Right lobe of liver (tissue), 4 donors: Measurements from ENCODE around the gene NRXN3.

ENCODE experiments used
- CTCF ChIP-seq, 4 donors: fragments of 200-600 bp in 3 of 4; fragments of 450-650 bp in 1 of 4; IDR thresholded peaks; one replicate each; pipeline versions ENCODE4 v1.5.1 to v1.8.0; 2016 to 2022; ENCODE audit warnings: antibody characterized with exemption in 4 of 4, mild to moderate bottlenecking in 2 of 4
- POLR2A ChIP-seq: fragments of 450-650 bp; IDR thresholded peaks from one replicate; pipeline ENCODE4 v1.6.1; 2017; ENCODE audit warnings: antibody characterized with exemption, mild to moderate bottlenecking
- donor health status: DM: no; HTN: no; CAD: no.
- donor health status: DM: no; HTN: no; CAD: no.
- donor health status: DM: no; HTN: yes; CAD: no.

DNA sequence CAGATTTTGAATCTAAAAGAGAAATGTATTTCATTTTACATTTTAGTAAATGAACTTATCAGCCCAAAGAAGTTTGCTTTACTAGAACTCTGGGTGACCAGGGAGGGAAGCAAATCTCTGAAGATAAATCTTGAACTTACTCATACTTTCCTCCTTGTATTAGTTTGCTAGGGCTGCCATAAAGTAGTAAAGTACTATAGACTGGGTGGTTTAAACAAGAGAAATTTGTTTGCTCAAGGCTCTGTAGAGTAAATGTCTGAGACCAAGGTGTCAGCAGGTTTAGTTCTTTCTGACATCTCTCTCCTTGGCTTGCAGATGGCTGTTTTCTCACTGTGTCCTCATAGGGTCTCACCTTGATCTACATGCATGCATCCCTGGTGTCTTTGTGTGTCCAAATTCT is 1115.1 kb downstream of the NRXN3 start:
- TF ChIP-seq CTCF (IDR thresholded peaks at IDR 0.05) (no peak), POLR2A (no peak)
